Pancreas (tissue), 10 donors: Measurements from ENCODE around the gene CSHL1. TPM values are rescaled to one million over a fixed set of nuclear protein-coding genes. Genes with fewer than 3 reads are reported as not detected.
"Not testable (repeated sequence)": the region's sequence is repeated elsewhere in the genome, so short reads cannot be mapped to it uniquely, and the experiment has no call there.

Experiments
- ATAC-seq, 4 donors: fragments of 200-7000 bp; cut with Tn5 transposase; one replicate each; pipeline versions ENCODE4 v1.8.0 to v1.9.1; 2020; ENCODE audit warnings: mild to moderate bottlenecking in 4 of 4, moderate library complexity in 4 of 4
- DNase-seq, 6 donors: peaks; one replicate each; pipeline ENCODE4 v3.0.0-alpha.2; 2020
- FAIRE-seq: peaks from 2 replicates; lab custom pipeline; 2012; peaks lifted over from hg19 to GRCh38; lab: Jason Lieb, UNC
- H3K27ac ChIP-seq, 4 donors: fragments of 200-600 bp; sonication (generic); 1 replicate in 3 of 4; 2 replicates in 1 of 4; pipeline versions ENCODE4 v1.5.0 to v1.8.0; 2020
- H3K27me3 ChIP-seq, 4 donors: fragments of 200-600 bp; one replicate each; pipeline ENCODE4 v1.8.0; 2021
- H3K36me3 ChIP-seq, 3 donors: fragments of 200-600 bp; sonication (generic) in 1 of 3; one replicate each; pipeline versions ENCODE4 v1.5.0 to v1.8.0; 2020 to 2021
- H3K4me1 ChIP-seq, 3 donors: fragments of 200-600 bp; one replicate each; pipeline ENCODE4 v1.8.0; 2021
- H3K4me3 ChIP-seq, 4 donors: fragments of 200-600 bp; sonication (generic) in 2 of 4; one replicate each; pipeline versions ENCODE4 v1.5.0 to v1.8.0; 2020 to 2021
- H3K9me3 ChIP-seq, 4 donors: fragments of 200-600 bp; one replicate each; pipeline ENCODE4 v1.8.0; 2021
- CTCF ChIP-seq, 4 donors: fragments of 200-600 bp; sonication (generic) in 3 of 4; IDR thresholded peaks; one replicate each; pipeline versions ENCODE4 v1.5.0 to v1.8.0; 2021; ENCODE audit warnings: antibody characterized with exemption in 4 of 4
- WGBS, 2 donors: extraction: QIAGEN DNeasy Blood & Tissue Kit; methylation state at CpG; one replicate each; pipeline ENCODE4 v1.1.7; 2013; 5-methylcytosine and 5-hydroxymethylcytosine counted together
- intact Hi-C, 3 donors: fragments of 100-400 bp; cut with DNase I; formaldehyde crosslinking; loops; one replicate each; pipeline versions ENCODE4 v1.11.1 to v1.14.2; 2022
- polyA plus RNA-seq, 2 donors: library from polyadenylated mRNA; stranded (reverse); fragments of 200-250 nt; gene quantifications; one replicate each; pipeline ENCODE4 v1.2.3, GENCODE V29; 2013
- total RNA-seq, 6 donors: library from RNA; stranded (reverse); fragmentation: NEBNext Ultra II Directional in 4 of 6; extraction: Animal tissue kit (Norgen Biotek cat#: 25700) in 4 of 6; gene quantifications; one replicate each; pipeline versions ENCODE4 v1.2.1 to v1.2.4, GENCODE V29; 2021 to 2023
- donor health status: healthy with polysubstance abuse.
- donor health status: DM: no; HTN: no; CAD: no; lungs with moderate emphysema.
- donor health status: DM: no; HTN: no; CAD: no.
- donor health status: control.
- donor health status: control.
- donor health status: Bipolar disorder and iron deficiency.
- donor health status: DM: yes; HTN: yes; CAD: no.
- donor health status: DM: no; HTN: no; CAD: no.
- donor health status: DM: no; HTN: no; CAD: no.
- donor health status: DM: yes; HTN: yes; CAD: no.

Gene CSHL1
- total and polyA plus RNA-seq, 8 donors = not detected

- TF ChIP-seq CTCF (IDR thresholded peaks at IDR 0.05) = no peak
- WGBS, 2 donors = 70 to 76% methylated on average over 12 of the region's 12 CpGs
- intact Hi-C loops = loop anchor here in 2 of 3 donors (10.0 kb wide), 2 partner anchors 218 to 368 kb away; partner anchors contain the start of gene ERN1 (in 2 of the 2)
Measured at GRCh38 chr17:63916566-63917185, 5.6 kb upstream of the CSHL1 start.

DNA sequence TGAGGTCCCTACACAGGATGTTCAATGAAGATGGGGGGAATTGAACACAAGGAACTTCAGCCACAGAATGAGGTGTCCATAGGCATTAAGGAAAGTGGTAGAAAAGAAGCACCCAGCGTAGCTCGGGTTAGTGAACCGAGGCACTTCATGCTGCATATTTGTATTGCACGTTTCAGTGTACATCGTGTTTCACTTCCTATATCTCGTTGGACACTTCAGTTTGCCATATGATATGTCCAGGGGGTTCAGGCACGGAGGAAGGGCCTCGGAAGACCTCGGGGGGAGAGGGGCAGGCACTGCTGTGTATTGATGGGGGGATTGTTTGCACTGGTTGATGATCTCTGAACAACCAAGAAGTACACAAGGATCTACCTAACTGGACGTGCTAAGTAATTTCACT lies 4.7 kb upstream of the CSHL1 start:
- DNase-seq = peak in 1 of 6 donors; percentile 6
- not testable (repeated sequence) for H3K27me3 ChIP-seq, H3K4me3 ChIP-seq, H3K9me3 ChIP-seq, H3K4me1 ChIP-seq, FAIRE-seq, ATAC-seq, H3K36me3 ChIP-seq, H3K27ac ChIP-seq
- intact Hi-C loops = loop anchor here in 2 of 3 donors (10.0 kb wide), 2 partner anchors 219 to 369 kb away; partner anchors contain the start of gene ERN1 (in 2 of the 2)
- 50 to 62% methylated on average over 10 of the region's 10 CpGs for WGBS, 2 donors

More at GRCh38 chr17:63916566-63917185, 5.6 kb upstream of the CSHL1 start:
- ATAC-seq (no peak), DNase-seq (peak in 1 of 6 donors; percentile 8), FAIRE-seq (no peak)
- no peak overlapping the region for H3K4me3 ChIP-seq
- H3K9me3 ChIP-seq = no peaks in the 10 kb centered on the region
- no peak overlapping the region for H3K27ac ChIP-seq
- H3K4me1 ChIP-seq = no peaks in the 10 kb centered on the region
- no peaks in the 10 kb centered on the region for H3K27me3 ChIP-seq
- no peaks in the 10 kb centered on the region for H3K36me3 ChIP-seq

GRCh38 chr17:63914471-63914870 lies 3.4 kb upstream of the CSHL1 start:
- TF ChIP-seq CTCF (IDR thresholded peaks at IDR 0.05) = no peak
- H3K27me3 ChIP-seq = no peaks in the 10 kb centered on the region
- FAIRE-seq (no peak), DNase-seq (peak in 1 of 6 donors; percentile 20), ATAC-seq (no peak)
- H3K4me1 ChIP-seq = no peaks in the 10 kb centered on the region
- H3K4me3 ChIP-seq = no peak overlapping the region
- 88 to 92% methylated on average over 7 of the region's 7 CpGs for WGBS, 2 donors
- no peaks in the 10 kb centered on the region for H3K36me3 ChIP-seq
- no peak overlapping the region for H3K27ac ChIP-seq
- no peaks in the 10 kb centered on the region for H3K9me3 ChIP-seq
- intact Hi-C loops = loop anchor here in 2 of 3 donors (10.0 kb wide), 2 partner anchors 220 to 370 kb away; partner anchors contain the start of gene ERN1 (in 2 of the 2)

DNA sequence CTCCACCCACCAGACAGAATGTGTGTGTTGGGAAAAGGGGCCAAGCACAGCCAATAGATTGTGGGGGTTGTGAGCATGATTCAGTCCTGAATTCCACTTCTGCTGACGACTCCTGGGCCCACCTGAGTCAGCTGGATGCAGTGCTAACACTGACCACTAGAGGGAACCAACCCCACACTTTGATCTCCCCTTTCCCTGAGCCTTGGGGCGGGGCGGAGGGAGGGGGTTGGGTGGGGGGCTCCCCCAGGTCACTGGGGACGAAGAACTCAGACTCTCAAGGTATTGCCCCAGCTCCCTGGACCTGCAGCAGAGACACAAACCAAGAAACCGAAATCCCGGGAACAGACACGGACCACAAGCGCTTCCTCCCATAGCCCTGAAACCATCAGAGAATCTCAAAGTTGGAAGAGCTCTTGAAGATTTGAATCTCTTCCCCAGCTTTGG lies 621 bp upstream of the CSHL1 start:
- Histone ChIP-seq H3K27ac (no peak overlapping the region), H3K4me3 (no peak overlapping the region), H3K27me3 (no peaks in the 10 kb centered on the region), H3K9me3 (no peaks in the 10 kb centered on the region), H3K4me1 (no peaks in the 10 kb centered on the region), H3K36me3 (no peaks in the 10 kb centered on the region)
- FAIRE-seq (no peak), ATAC-seq (peak in 3 of 4 donors; percentile 76 to 87 (median 77)), DNase-seq (peak in 2 of 6 donors; percentile 46 to 65)
- WGBS, 2 donors = 37% methylated on average over 8 of the region's 8 CpGs
- peak; percentile 65 to 83 (median 82) for TF ChIP-seq CTCF (IDR thresholded peaks at IDR 0.05)
- intact Hi-C loops = loop anchor here in 2 of 3 donors (10.0 kb wide), 2 partner anchors 223 to 373 kb away; partner anchors contain the start of gene ERN1 (in 2 of the 2)

DNA sequence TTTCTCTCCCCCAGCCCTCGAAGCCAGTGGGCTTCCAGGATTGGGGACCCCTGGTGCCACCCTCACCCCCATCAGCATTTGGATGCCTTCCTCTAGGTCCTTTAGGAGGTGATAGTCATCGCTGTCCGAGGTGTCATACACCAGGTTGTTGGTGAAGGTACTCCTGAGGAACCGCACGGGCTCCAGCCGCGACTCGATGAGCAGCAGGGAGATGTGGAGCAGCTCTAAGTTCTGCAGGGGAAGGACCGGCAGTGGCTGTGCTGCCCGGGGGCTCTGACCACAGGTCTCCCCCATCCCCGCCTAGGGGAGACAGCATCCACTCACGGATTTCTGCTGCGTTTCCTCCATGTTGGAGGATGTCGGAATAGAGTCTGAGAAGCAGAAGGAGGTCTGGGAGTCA lies 962 bp downstream of the CSHL1 start:
- intact Hi-C loops = loop anchor here in 2 of 3 donors (10.0 kb wide), 2 partner anchors 225 to 375 kb away; partner anchors contain the start of gene ERN1 (in 2 of the 2)
- WGBS, 2 donors = 70 to 82% methylated on average over 14 of the region's 14 CpGs

DNA sequence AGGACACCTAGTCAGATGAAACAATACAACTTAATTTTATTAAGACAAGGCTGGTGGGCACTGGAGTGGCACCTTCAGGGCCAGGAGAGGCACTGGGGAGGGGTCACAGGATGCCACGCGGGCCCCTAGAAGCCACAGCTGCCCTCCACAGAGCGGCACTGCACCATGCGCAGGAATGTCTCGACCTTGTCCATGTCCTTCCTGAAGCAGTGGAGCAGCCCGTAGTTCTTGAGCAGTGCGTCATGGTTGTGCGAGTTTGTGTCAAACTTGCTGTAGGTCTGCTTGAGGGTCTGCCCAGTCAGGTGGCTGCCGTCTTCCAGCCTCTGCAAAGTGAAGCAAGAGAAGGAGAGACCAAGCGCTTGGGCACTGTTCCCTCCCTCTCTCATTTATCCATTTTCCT lies 1.5 kb downstream of the CSHL1 start:
- H3K9me3 ChIP-seq, H3K4me1 ChIP-seq, ATAC-seq, H3K27me3 ChIP-seq, FAIRE-seq, H3K27ac ChIP-seq, intact Hi-C loops, H3K36me3 ChIP-seq, H3K4me3 ChIP-seq: not testable (repeated sequence)
- 81 to 88% methylated on average over 9 to 10 of the region's 10 CpGs for WGBS, 2 donors
- peak in 1 of 6 donors; percentile 19 for DNase-seq

More for the DNA sequence above, 962 bp downstream of the CSHL1 start:
- Histone ChIP-seq H3K27ac (no peak overlapping the region), H3K4me3 (no peak overlapping the region), H3K27me3 (no peaks in the 10 kb centered on the region), H3K36me3 (no peaks in the 10 kb centered on the region), H3K9me3 (no peaks in the 10 kb centered on the region), H3K4me1 (no peaks in the 10 kb centered on the region)
- no peak for TF ChIP-seq CTCF (IDR thresholded peaks at IDR 0.05)
- ATAC-seq (no peak), DNase-seq (peak in 1 of 6 donors; percentile 38), FAIRE-seq (no peak)

GRCh38 chr17:63907161-63907778 lies 3.8 kb downstream of the CSHL1 start:
- H3K9me3 ChIP-seq, H3K4me3 ChIP-seq, H3K36me3 ChIP-seq, FAIRE-seq, H3K4me1 ChIP-seq, intact Hi-C loops, ATAC-seq, H3K27me3 ChIP-seq, H3K27ac ChIP-seq: not testable (repeated sequence)
- 43 to 51% methylated on average over 10 of the region's 12 CpGs for WGBS, 2 donors
- DNase-seq = peak in 1 of 6 donors; percentile 12

- H3K4me1 ChIP-seq, DNase-seq, H3K27ac ChIP-seq, H3K9me3 ChIP-seq, H3K36me3 ChIP-seq, intact Hi-C loops, ATAC-seq, H3K27me3 ChIP-seq, H3K4me3 ChIP-seq, FAIRE-seq: not testable (repeated sequence)
- 85 to 91% methylated on average over 8 of the region's 8 CpGs for WGBS, 2 donors
Measured at GRCh38 chr17:63904796-63905195, 6.3 kb downstream of the CSHL1 start.
